ENCODE data around the gene OR2AE1. TPM values are rescaled to one million over a fixed set of nuclear protein-coding genes. Genes with fewer than 3 reads are reported as not detected.
A peak's percentile ranks its signal among the peaks of the same experiment; 100 is the strongest.

The OR2AE1 gene
- total and polyA plus RNA-seq, 8 donors = 0.13 to 0.94 (median 0.18) TPM; not detected in 5

GRCh38 chr7:99827040-99827778, 49.6 kb downstream of the OR2AE1 start:
- peak; percentile 34 for ATAC-seq
- TF ChIP-seq CTCF (IDR thresholded peaks at IDR 0.05) = no peak
- DNase-seq = no peak
- Histone ChIP-seq H3K27ac (no peak overlapping the region), H3K4me3 (no peak overlapping the region), H3K27me3 (no peaks in the 10 kb centered on the region), H3K36me3 (no peaks in the 10 kb centered on the region), H3K9me3 (no peaks in the 10 kb centered on the region), H3K4me1 (no peaks in the 10 kb centered on the region)
- intact Hi-C loops (cut with DNase I) = no loop called here

Other genes with a start within 250 kb of the OR2AE1 start
- gene CYP3A5, start 197.0 kb downstream of the OR2AE1 start, total RNA-seq = 1 to 10 TPM; 5.7 to 6.0 TPM
- 10 to 100 TPM; 16.2 to 29.5 (median 22.8) TPM for gene CYP3A5, start 197.0 kb downstream of the OR2AE1 start, polyA plus RNA-seq (ENCODE audit: insufficient read length in 6 of 6)
- gene CYP3A7, start 141.8 kb downstream of the OR2AE1 start, total RNA-seq = under 1 TPM; 0.37 to 0.41 TPM
- gene CYP3A7, start 141.8 kb downstream of the OR2AE1 start, polyA plus RNA-seq (ENCODE audit: insufficient read length in 6 of 6) = 1 to 10 TPM in 3 of 6 donors, under 1 TPM in 3; 0.79 to 2.9 (median 0.98) TPM
- gene CYP3A4, start 92.8 kb downstream of the OR2AE1 start, total RNA-seq = not detected
- under 1 TPM; 0.17 to 0.39 (median 0.25) TPM for gene CYP3A4, start 92.8 kb downstream of the OR2AE1 start, polyA plus RNA-seq (ENCODE audit: insufficient read length in 6 of 6)
- gene CYP3A43, start 49.0 kb downstream of the OR2AE1 start, total RNA-seq = not detected
- gene CYP3A43, start 49.0 kb downstream of the OR2AE1 start, polyA plus RNA-seq (ENCODE audit: insufficient read length in 6 of 6) = under 1 TPM; 0.21 to 0.53 (median 0.37) TPM
- gene TRIM4, start 42.5 kb upstream of the OR2AE1 start, total RNA-seq = 10 to 100 TPM; 23.6 to 27.0 TPM
- gene TRIM4, start 42.5 kb upstream of the OR2AE1 start, polyA plus RNA-seq (ENCODE audit: insufficient read length in 6 of 6) = 10 to 100 TPM; 35.3 to 45.2 (median 38.9) TPM
- gene GJC3, start 52.6 kb upstream of the OR2AE1 start, total RNA-seq = under 1 TPM in 1 of 2 donors, not detected in 1; 0.24 TPM
- 1 to 10 TPM in 4 of 6 donors, under 1 TPM in 2; 0.98 to 1.3 (median 1.1) TPM for gene GJC3, start 52.6 kb upstream of the OR2AE1 start, polyA plus RNA-seq (ENCODE audit: insufficient read length in 6 of 6)
- 10 to 100 TPM in 1 of 2 donors, 1 to 10 TPM in 1; 5.0 to 40.3 TPM for gene AZGP1, start 99.0 kb upstream of the OR2AE1 start, total RNA-seq
- gene AZGP1, start 99.0 kb upstream of the OR2AE1 start, polyA plus RNA-seq (ENCODE audit: insufficient read length in 6 of 6) = 100 to 1,000 TPM in 1 of 6 donors, 1 to 10 TPM in 2, under 1 TPM in 3; 0.29 to 110 (median 0.94) TPM
- 10 to 100 TPM; 46.7 to 52.0 TPM for gene ZKSCAN1, start 138.6 kb upstream of the OR2AE1 start, total RNA-seq
- gene ZKSCAN1, start 138.6 kb upstream of the OR2AE1 start, polyA plus RNA-seq (ENCODE audit: insufficient read length in 6 of 6) = 100 to 1,000 TPM in 1 of 6 donors, 10 to 100 TPM in 5; 82.1 to 137 (median 91.1) TPM
- 10 to 100 TPM in 1 of 2 donors, 1 to 10 TPM in 1; 6.5 to 12.0 TPM for gene ZSCAN21, start 172.7 kb upstream of the OR2AE1 start, total RNA-seq
- gene ZSCAN21, start 172.7 kb upstream of the OR2AE1 start, polyA plus RNA-seq (ENCODE audit: insufficient read length in 6 of 6) = 10 to 100 TPM; 23.6 to 27.1 (median 24.4) TPM
- 10 to 100 TPM; 22.5 to 24.9 TPM for gene ZNF3, start 204.7 kb upstream of the OR2AE1 start, total RNA-seq
- gene ZNF3, start 204.7 kb upstream of the OR2AE1 start, polyA plus RNA-seq (ENCODE audit: insufficient read length in 6 of 6) = 10 to 100 TPM; 46.8 to 53.1 (median 50.4) TPM
- 10 to 100 TPM; 74.2 to 89.5 TPM for gene COPS6, start 211.9 kb upstream of the OR2AE1 start, total RNA-seq
- 100 to 1,000 TPM; 113 to 139 (median 115) TPM for gene COPS6, start 211.9 kb upstream of the OR2AE1 start, polyA plus RNA-seq (ENCODE audit: insufficient read length in 6 of 6)
- gene MCM7, start 224.4 kb upstream of the OR2AE1 start, total RNA-seq = 10 to 100 TPM; 53.7 to 89.3 TPM
- gene MCM7, start 224.4 kb upstream of the OR2AE1 start, polyA plus RNA-seq (ENCODE audit: insufficient read length in 6 of 6) = 100 to 1,000 TPM; 131 to 152 (median 141) TPM
- gene AP4M1, start 224.6 kb upstream of the OR2AE1 start, total RNA-seq = 10 to 100 TPM; 16.7 to 18.2 TPM
- gene AP4M1, start 224.6 kb upstream of the OR2AE1 start, polyA plus RNA-seq (ENCODE audit: insufficient read length in 6 of 6) = 10 to 100 TPM; 37.1 to 40.2 (median 38.6) TPM
- 10 to 100 TPM; 43.5 to 45.3 TPM for gene TAF6, start 242.3 kb upstream of the OR2AE1 start, total RNA-seq
- gene TAF6, start 242.3 kb upstream of the OR2AE1 start, polyA plus RNA-seq (ENCODE audit: insufficient read length in 6 of 6) = 10 to 100 TPM; 48.9 to 69.2 (median 59.9) TPM
- gene CNPY4, start 242.6 kb upstream of the OR2AE1 start, total RNA-seq = 10 to 100 TPM; 15.1 to 19.4 TPM
- 10 to 100 TPM; 38.8 to 54.1 (median 41.8) TPM for gene CNPY4, start 242.6 kb upstream of the OR2AE1 start, polyA plus RNA-seq (ENCODE audit: insufficient read length in 6 of 6)
- gene MBLAC1, start 249.9 kb upstream of the OR2AE1 start, total RNA-seq = 1 to 10 TPM; 2.1 to 2.8 TPM
- gene MBLAC1, start 249.9 kb upstream of the OR2AE1 start, polyA plus RNA-seq (ENCODE audit: insufficient read length in 6 of 6) = 1 to 10 TPM; 1.2 to 2.0 (median 1.6) TPM

Data from left lung (tissue), 10 donors.